Loucy (cell line): Measurements from ENCODE around the gene MIA.

Source experiments
- H2AFZ ChIP-seq: fragments of 200-600 bp; sonication (generic); 2 replicates; pipeline ENCODE4 v1.6.0; 2016; ENCODE audit warnings: antibody characterized with exemption, mild to moderate bottlenecking, low read length, moderate library complexity
- H3F3A ChIP-seq: fragments of 200-600 bp; 2 replicates; pipeline ENCODE4 v1.6.0; 2016; ENCODE audit warnings: antibody characterized with exemption, low read depth, mild to moderate bottlenecking
- H3K27me3 ChIP-seq: fragments of 200-600 bp; sonication (generic); 2 replicates; pipeline ENCODE4 v1.6.1; 2014; ENCODE audit warnings: low read length, mild to moderate bottlenecking; ENCODE audit not compliant: insufficient read depth, poor library complexity, severe bottlenecking
- H3K36me3 ChIP-seq: fragments of 200-600 bp; sonication (generic); 2 replicates; pipeline ENCODE4 v1.6.1; 2016; ENCODE audit warnings: low read length; ENCODE audit not compliant: insufficient read depth
- H3K4me1 ChIP-seq: fragments of 200-600 bp; sonication (generic); 2 replicates; pipeline ENCODE4 v1.5.1; 2014; ENCODE audit warnings: low read length, mild to moderate bottlenecking; ENCODE audit not compliant: insufficient read depth, poor library complexity, severe bottlenecking
- H3K4me2 ChIP-seq: fragments of 200-600 bp; sonication (generic); 2 replicates; pipeline ENCODE4 v1.6.0; 2014; ENCODE audit warnings: antibody characterized with exemption, low read length, low read depth, mild to moderate bottlenecking; ENCODE audit not compliant: poor library complexity, severe bottlenecking
- H3K4me3 ChIP-seq: fragments of 200-600 bp; sonication (generic); 2 replicates; pipeline ENCODE4 v1.5.1; 2014; ENCODE audit warnings: low read length, mild to moderate bottlenecking, mixed read lengths; ENCODE audit not compliant: poor library complexity, severe bottlenecking
- H3K79me2 ChIP-seq: fragments of 200-600 bp; sonication (generic); 2 replicates; pipeline ENCODE4 v1.6.1; 2014; ENCODE audit warnings: low read length; ENCODE audit not compliant: insufficient read depth
- H3K9ac ChIP-seq: fragments of 200-600 bp; sonication (generic); 2 replicates; pipeline ENCODE4 v1.6.0; 2014; ENCODE audit warnings: mild to moderate bottlenecking, low read depth, low read length, moderate library complexity; ENCODE audit not compliant: poor library complexity, severe bottlenecking
- H3K9me2 ChIP-seq: fragments of 200-600 bp; sonication (generic); replicated peaks from 2 replicates; pipeline ENCODE4 v1.6.1; 2016; ENCODE audit warnings: low read depth, low read length, mixed read lengths
- H3K9me3 ChIP-seq: fragments of 200-600 bp; sonication (generic); 2 replicates; pipeline ENCODE4 v1.6.1; 2014; ENCODE audit warnings: mild to moderate bottlenecking, antibody characterized with exemption, low read length, low read depth; ENCODE audit not compliant: insufficient read depth
- H4K20me1 ChIP-seq: fragments of 200-600 bp; sonication (generic); 2 replicates; pipeline ENCODE4 v1.6.0; 2014; ENCODE audit warnings: antibody characterized with exemption, low read length, mild to moderate bottlenecking; ENCODE audit not compliant: insufficient read depth, poor library complexity, severe bottlenecking
- EZH2phosphoT487 ChIP-seq: fragments of 200-600 bp; IDR thresholded peaks from 2 replicates; pipeline ENCODE4 v1.6.1; 2018; ENCODE audit warnings: antibody characterized with exemption, mild to moderate bottlenecking, moderate library complexity, borderline replicate concordance
- TF ChIP-seq, protein P1 (sequence below): fragments of 200-600 bp; sonication (generic); conservative IDR thresholded peaks from 2 replicates; pipeline ENCODE4 v1.5.1; 2014; ENCODE audit warnings: mild to moderate bottlenecking, antibody characterized with exemption, low read length

MIA gene

DNA sequence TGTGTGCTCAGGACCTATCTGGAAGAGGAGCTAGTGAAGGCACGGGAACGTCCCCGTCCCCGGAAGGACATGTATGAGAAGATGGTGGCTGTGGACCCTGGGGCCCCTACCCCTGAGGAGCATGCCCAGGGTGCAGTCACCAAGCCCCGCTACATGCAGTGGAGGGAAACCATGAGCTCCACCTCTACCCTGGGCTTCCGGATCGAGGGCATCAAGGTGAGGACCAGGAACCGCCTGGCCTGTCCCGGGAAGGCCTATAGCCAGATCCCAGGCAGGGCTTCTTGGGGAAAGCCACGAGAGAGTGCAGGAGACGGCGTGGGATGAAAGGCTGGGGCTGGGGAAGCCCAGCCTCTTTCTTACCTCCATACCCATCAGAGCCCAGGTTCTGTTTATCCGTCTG, 42.2 kb upstream of the MIA start:
- Histone ChIP-seq H3K36me3 (no peaks in the 10 kb centered on the region), H2AFZ (no peak overlapping the region), H3K9ac (no peak overlapping the region), H3K4me2 (no peak overlapping the region), H4K20me1 (no peaks in the 10 kb centered on the region), H3K4me3 (no peak overlapping the region), H3K27me3 (no peaks in the 10 kb centered on the region), H3K9me3 (no peaks in the 10 kb centered on the region), H3F3A (no peaks in the 10 kb centered on the region), H3K9me2 (no peaks in the 10 kb centered on the region), H3K4me1 (no peaks in the 10 kb centered on the region), H3K79me2 (no peaks in the 10 kb centered on the region)
- TF ChIP-seq EZH2phosphoT487, result no peak
- TF ChIP-seq, protein P1, sequence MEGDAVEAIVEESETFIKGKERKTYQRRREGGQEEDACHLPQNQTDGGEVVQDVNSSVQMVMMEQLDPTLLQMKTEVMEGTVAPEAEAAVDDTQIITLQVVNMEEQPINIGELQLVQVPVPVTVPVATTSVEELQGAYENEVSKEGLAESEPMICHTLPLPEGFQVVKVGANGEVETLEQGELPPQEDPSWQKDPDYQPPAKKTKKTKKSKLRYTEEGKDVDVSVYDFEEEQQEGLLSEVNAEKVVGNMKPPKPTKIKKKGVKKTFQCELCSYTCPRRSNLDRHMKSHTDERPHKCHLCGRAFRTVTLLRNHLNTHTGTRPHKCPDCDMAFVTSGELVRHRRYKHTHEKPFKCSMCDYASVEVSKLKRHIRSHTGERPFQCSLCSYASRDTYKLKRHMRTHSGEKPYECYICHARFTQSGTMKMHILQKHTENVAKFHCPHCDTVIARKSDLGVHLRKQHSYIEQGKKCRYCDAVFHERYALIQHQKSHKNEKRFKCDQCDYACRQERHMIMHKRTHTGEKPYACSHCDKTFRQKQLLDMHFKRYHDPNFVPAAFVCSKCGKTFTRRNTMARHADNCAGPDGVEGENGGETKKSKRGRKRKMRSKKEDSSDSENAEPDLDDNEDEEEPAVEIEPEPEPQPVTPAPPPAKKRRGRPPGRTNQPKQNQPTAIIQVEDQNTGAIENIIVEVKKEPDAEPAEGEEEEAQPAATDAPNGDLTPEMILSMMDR, result no peak

DNA sequence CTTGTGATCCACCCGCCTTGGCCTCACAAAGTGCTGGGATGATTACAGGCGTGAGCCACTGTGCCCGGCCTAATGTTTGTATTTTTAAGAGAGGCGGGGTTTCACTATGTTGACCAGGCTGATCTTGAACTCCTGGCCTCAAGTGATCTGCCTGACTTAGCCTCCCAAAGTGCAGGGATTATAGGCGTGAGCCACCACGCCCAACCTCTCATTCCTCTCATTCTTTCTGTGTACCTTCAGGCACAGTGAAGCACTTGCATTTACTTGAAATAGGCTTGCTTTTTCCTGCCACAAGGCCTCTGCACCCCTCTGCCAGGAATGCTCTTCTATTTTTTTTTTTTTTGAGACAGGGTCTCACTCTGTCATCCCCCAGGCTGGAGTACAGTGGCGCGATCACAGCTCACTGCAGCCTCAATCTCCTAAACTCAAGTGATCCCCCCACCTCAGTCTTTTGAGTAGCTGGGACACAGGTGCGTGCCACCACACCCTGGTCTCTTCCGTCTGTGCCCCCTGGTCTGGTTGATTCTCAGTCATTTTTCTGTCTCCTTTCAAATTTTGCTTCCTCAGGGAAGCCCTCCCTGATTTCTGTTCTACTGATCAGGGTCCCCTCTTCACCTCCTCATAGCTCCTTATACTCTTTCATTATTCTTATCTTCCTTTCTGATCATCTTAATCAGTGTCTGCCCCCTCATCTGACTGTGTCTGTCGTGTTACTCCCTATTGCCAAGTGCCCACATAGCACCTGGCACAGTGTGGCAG, 40.1 kb upstream of the MIA start:
- no peak overlapping the region for H3K4me2 ChIP-seq
- no peaks in the 10 kb centered on the region for H3K79me2 ChIP-seq
- TF ChIP-seq, protein P1, result no peak
- TF ChIP-seq EZH2phosphoT487, result no peak
- no peak overlapping the region for H3K4me3 ChIP-seq
- H3K27me3 ChIP-seq, result no peaks in the 10 kb centered on the region
- H3K9me2 ChIP-seq, result no peaks in the 10 kb centered on the region
- H3K36me3 ChIP-seq, result no peaks in the 10 kb centered on the region
- no peak overlapping the region for H2AFZ ChIP-seq
- H3K9me3 ChIP-seq, result no peaks in the 10 kb centered on the region
- H3F3A ChIP-seq, result no peaks in the 10 kb centered on the region
- H4K20me1 ChIP-seq, result no peaks in the 10 kb centered on the region
- H3K4me1 ChIP-seq, result no peaks in the 10 kb centered on the region
- H3K9ac ChIP-seq, result no peak overlapping the region

DNA sequence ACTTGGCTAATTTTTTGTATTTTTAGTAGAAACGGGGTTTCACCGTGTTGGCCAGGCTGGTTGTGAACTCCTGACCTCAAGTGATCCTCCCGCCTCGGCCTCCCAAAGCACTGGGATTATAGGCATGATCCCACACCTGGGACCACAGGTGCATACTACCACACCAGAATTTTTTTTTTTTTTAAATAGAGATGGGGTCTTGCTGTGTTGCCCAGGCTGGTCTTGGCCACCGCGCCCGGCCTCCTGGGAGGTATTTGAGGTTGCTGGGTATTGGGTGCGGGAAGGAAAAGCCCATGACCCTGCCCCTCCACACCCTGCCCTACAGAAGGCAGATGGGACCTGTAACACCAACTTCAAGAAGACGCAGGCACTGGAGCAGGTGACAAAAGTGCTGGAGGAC, 38.7 kb upstream of the MIA start:
- no peaks in the 10 kb centered on the region for H3K36me3 ChIP-seq

More for the DNA sequence above, 38.7 kb upstream of the MIA start:
- no peak overlapping the region for H3K4me2 ChIP-seq
- no peak overlapping the region for H2AFZ ChIP-seq
- H3K27me3 ChIP-seq, result no peaks in the 10 kb centered on the region
- no peak overlapping the region for H3K4me3 ChIP-seq
- no peak overlapping the region for H3K9ac ChIP-seq
- TF ChIP-seq EZH2phosphoT487, result no peak
- TF ChIP-seq, protein P1, result no peak
- H3K9me2 ChIP-seq, result no peaks in the 10 kb centered on the region
- no peaks in the 10 kb centered on the region for H3K9me3 ChIP-seq
- H3F3A ChIP-seq, result no peaks in the 10 kb centered on the region
- H3K79me2 ChIP-seq, result no peaks in the 10 kb centered on the region
- no peaks in the 10 kb centered on the region for H4K20me1 ChIP-seq
- H3K4me1 ChIP-seq, result no peaks in the 10 kb centered on the region
